GM21529 (cell line): ENCODE results near the gene GABBR1.
A peak's percentile ranks its signal among the peaks of the same experiment; 100 is the strongest.

Experiments used
- ATAC-seq: cut with Tn5 transposase; IDR thresholded peaks from one replicate; pipeline ENCODE4 v1.9.1; 2021; ENCODE audit not compliant: unreplicated experiment

Gene GABBR1

DNA sequence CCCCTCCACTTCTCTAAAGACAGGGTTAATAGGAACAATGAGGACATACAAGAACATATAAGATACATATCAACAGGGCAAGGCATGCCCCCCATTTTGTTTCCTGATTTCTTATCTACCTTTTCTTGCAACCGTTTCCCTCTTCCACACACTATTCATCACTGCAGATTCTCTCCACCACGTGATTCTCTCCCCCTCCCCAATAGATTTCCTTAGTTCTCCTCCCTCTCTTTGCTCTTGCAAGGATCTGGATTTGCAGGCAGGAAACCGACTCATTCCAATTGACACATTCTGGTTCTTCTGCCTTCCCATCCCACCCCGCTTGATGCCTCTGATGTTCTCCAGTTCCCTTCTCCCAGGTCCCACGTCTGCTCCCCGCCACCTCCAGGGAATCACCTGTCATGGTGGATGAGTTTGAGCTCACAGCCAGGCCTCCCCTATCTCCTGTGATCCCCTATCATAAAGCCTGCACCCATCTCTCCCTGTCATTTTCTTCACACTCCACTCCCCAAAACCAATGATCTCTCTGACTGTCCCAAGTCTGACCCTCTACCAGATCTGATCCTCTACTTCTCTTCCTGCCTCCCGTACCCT lies 7.5 kb downstream of the GABBR1 start:
- ATAC-seq = no peak

DNA sequence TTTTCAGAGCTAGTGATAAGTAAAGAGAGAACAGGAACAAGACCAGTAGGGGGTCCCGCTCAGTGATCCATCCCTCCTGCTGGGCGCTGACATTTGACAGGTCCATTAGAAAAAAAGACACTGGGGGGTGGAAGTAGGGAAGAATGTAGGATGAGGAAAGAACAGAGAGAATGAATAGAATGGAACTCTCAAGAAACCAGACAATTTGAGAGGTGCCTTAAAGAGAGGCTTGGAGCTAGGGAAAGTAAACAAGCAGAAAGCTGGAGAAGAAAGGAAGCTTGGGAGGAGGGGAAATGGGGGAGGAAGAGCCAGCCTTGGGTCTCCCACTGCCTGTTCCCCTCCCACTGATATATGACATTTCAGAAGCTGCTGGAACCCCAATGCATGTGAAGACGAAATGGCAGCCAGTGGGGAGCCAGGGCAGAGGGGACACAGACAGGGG lies 8.4 kb downstream of the GABBR1 start:
- no peak for ATAC-seq

DNA sequence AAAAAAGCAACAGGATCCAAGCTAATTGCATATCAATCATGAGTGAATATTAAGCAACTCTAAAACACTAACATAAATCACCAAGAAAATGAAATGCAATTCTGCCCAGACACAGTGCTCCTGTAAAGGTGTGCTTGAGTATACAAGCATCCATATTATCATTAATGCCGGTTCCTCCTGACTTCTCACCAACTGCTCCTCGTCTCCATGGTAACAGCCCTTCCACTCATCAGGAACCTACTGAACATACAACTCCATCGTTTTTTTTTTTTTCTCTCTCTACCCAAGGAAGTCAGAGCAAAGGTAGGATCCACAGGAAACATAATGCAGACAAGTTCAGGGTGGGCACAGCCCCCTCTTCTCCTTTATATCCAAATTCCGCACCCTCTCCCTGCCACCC lies 12.4 kb downstream of the GABBR1 start:
- no peak for ATAC-seq

DNA sequence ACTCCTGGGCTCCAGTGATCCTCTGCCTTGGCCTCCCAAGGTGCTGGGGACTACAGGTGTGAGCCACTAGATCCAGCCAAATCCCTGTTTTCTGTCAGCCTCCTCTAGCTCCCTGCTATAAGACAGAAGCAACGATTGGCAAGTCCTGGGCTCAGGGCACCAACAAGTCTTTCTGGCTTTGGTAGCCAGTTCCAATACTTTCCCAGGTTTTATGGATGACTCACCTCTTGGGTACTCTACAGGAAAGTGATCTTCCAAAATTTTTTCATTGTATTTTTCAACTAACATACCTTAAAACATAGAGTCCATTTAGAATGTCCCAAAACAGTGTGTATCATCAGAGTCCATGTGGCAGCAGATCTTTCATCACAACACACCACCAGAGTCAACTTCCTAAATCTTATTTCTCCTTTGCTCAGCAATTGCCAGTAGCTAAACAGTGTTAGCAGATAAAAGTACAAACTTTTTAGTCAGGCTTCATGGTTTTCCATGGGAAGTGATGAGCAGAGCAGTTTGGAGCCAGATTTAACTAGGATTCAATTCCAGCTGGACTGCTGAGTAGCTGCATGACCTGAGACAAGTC lies 13.3 kb downstream of the GABBR1 start:
- no peak for ATAC-seq

DNA sequence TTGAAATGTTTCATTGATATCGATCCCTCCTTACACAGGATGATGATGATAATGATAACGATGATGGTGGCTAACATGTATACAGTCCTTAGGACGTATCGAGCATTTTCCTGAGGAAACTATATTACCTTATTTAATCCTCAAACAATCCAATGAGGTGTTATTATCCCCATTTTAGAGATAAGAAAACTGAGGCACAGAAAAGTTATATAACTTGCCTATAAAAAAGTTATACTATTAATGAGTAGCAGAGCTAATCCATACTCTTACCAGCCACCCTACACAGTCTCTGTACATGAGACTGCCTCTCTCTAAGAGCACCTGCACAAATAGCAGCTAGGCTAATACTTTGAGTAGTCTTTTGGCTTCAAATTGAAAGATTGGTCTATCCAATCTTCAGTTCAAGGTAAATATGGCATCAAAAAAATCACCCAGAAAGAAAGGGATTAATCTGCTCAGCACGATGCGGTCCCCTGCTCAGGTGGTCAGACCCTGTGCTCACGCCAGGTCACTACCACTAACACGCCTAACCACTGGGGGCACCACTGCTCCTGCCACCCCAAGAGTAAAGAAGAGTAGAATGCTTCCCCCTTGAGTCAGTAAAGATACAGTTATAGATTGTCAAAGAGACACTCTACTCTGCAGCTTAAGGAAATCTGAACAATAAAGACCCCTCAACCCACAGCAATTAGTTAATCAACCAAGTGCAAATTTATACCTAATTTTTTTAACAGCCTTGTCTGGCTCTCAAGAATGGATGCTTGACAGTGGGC lies 15.0 kb downstream of the GABBR1 start:
- ATAC-seq = no peak

DNA sequence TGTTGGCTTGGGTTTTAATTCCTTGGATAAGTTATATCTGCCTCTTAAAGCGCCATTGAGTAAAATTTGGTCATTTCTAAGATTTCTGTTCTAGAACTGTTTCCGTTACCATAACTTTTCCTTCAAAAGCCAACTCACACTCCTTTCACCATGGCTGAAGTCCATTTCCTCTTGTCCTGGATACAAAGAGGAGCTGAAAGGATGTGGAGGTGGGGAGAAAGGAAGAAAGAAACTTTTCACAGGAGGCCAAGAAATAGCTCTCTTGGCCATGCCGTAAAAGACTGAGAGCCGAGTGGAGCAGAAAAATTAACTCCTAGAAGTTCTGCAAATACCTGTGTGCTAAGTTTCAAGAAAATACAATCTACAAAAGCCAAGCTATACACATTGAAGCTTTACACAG lies 21.6 kb downstream of the GABBR1 start:
- ATAC-seq = no peak

DNA sequence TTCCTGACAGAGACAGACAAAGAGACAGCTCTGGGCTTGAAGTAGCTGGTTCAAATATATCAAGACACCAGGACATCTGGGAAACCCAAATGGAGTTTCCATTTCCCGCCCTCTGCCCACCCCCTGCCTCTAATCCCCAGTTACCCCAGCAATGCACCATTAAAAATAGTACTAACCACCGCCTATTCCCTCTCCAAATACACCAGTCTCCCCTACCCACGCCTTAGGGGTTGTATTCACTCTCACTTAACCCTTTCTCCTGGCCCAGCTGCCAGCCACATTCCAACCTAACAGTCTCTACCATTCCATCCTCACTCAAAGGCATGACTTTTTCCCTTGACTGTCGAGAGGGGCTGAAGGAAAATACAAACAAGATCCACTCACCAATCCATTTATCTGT lies 22.4 kb downstream of the GABBR1 start:
- ATAC-seq = no peak

DNA sequence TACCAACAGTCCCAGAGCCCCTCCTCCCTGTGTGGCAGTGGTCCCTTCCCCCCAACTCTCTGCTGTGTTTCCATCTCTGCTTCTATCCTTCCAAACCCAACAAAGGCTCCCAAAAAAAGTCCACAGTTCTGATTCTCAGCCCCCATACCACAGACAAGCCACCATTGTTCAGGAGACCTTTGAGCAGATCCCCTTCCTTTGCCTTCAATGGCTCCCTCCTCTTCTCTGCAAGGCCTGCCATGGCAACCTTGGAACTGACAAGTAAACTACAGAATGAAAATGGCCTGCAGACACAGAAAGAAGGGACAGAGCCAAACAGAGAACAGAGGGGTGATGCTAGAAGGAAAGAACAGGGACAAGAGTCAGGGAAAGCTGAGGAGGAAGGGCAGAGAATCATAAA lies 24.9 kb downstream of the GABBR1 start:
- ATAC-seq = no peak

DNA sequence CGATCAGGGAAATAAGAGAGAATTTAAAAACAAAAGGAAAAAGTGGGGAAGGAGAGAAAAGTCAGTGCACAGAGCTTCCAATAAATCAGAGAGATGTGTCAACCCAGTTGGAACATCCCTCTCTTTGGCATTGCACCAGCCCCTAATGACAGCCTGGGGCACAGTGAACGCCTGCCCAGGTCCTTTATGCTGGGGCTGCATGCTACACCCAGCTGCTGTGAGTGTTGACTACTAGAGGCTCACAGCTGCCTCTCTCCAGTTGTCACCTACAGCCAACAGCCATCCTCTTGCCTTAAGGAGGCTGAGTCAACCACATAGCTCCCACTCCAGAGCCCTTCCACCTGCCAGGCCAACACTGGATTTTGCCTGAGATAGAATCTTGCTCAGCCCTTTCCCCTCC lies 29.1 kb downstream of the GABBR1 start:
- no peak for ATAC-seq

DNA sequence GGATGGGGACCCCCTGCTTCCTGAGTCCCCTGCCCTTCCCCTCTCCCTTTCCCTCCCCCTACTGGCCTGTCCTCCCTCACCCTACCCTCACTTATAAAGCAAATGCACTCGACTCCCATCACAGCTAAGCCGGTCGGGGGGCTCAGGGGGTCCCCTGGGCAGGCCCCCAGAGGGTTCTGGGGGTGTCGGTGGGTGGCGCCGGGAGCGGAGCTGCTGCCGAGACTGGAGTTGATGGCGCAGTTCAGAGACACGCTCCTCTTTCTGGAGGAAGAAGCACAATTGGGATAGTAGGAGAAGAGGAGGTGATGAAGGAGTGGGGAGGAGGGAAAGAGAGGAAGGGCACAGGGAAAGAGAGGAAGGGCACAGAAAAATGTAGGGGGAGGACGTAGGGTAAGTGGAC lies 29.5 kb downstream of the GABBR1 start:
- no peak for ATAC-seq

DNA sequence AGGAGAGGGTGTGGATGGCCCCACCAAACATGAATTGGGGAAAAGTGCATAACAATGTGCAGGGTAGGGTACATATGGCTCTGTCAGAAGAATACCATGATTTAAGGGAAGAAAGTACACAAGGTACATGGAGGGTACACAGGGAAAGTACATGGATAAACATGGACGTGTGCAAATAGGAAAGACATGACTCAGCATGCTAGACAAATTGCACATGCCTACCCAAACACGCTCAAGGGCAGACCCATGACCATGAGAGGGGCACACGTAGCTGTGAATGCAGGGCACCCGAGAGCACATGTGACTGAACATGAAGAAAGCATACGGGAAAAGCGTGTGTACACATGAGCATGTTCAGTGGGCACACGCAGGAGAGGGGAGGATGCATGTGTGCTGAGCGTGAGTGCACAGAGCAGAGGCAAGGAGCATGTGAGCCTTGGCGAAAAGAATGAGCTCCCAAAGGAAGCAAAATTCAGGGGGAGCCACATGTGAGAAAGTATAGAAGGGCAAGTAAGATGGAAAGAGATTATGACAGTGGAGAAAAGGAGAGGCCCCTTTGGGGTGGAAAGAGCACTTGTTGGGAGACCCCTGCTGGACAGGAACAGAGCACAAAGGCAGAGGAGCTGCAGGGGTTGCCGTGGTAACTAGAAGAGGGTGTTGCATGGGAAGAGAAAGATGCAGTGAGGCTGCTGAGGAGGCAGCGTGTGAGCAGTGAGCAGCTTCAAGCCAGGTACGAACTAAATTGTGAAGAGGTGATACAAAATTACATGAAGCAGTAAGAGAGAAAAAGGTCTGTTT lies 30.2 kb downstream of the GABBR1 start:
- no peak for ATAC-seq

DNA sequence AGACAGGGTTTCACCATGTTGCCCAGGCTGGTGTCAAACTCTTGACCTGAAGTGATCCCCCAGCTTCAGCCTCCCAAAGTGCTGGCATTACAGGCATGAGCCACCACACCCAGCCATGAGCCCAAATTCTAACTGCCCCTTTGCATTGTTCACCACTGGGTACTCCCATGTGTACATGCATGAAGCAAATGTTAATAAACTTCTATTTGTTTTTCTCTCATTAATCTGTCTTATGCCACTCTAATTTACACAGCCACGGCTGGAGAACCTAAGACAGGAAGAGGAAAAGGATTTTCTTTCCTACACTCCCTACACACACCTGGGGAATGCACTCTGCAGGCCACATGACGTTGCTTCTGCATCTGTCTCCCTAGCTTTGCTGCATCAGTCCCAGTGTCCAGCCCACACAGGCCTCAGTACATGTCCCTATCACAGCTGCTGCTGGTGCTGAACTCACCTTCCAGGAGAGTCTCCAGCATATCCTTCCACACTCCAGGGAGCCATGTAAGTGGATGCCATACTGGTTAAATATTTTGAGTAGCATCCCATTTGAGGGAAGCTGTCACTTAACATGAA lies 34.7 kb downstream of the GABBR1 start:
- ATAC-seq = no peak

DNA sequence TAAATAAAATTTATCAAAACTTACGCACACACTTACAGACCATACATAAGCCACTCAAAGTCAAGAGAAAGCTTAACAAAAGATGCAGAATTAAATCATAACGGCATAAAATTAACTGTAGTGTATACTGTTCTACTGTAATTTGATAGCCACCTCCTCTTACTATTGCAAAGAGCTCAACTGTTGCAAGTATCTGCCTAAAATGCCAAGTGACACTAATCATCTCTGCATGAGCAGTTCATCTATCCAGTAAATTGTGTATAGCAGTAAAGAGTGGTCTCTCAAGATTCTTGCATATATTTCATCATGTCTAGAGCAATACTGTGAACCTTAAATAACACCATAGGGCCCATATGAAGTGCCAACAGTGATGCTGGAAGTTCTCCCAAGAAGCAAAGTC lies 35.8 kb downstream of the GABBR1 start:
- ATAC-seq = no peak

DNA sequence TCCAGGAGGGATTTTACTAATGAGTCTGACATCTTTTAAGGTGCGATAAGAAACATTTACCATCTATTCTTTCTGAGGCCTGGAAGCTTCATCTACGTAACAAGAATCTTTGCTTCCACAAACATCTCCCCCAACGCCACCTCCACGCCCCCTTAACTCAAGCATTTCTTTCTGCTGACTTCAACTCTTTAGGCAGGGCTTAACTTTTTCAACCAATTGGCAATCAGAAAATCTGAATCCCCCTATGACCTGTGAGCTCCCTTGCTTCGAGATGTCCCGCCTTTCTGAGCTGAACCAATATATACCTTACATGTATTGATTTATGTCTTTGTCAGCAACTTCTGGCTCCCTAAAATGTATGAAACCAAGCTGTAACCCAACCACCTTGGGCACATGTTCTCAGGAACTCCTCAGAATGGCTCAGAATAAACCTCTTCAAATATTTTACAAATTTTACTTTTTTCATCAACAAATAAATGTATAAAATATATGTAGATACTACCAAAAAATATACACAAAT lies 36.5 kb downstream of the GABBR1 start:
- no peak for ATAC-seq

DNA sequence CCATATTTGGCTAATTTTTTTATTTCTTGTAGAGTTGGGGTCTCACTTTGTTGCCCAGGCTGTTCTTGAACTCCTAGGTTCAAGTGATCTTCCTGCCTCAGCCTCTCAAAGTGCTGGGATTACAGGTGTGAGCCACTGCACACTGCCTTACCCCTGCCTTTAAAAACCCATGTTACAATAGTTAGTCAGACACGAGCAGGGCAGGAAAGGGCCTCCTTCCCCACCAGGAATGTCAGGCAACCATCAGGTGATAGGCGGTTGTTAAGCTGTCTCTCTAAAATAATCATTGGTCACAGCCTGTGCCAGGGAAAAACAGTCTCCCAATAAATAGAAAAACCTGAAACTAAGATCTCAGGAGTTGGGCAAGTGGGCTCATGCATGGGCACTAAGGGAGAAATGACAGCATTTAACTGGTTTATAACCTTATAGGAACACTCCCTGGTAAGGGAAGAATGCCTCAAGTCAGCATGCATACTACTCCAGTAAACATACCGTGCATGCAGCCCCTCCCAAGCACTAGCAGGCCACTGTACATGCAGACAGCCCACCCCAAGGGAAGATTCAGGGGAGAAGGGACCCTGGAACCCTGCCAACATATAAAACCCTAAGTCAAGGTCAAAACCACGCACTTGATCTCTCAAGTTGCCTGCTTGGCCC lies 39.7 kb downstream of the GABBR1 start:
- ATAC-seq = no peak

DNA sequence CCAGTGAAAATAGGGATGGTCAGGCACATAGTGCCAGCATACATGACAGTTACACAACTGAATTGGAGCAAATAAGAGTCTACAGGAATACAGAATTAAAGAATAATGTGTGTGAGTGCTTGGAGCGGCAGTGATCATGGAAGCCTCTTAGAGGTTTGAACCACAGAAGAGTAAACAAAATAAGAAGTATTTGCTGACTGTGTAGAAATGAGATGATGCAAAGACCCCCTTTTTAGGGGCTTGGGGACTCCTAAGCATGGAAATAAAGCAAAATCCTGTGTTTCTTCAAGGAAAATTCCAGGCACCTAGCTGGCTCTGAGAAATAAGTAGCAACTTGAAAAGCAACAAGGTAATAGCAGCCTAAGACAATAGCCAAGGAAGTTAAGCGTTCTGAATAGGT lies 41.3 kb downstream of the GABBR1 start:
- no peak for ATAC-seq

DNA sequence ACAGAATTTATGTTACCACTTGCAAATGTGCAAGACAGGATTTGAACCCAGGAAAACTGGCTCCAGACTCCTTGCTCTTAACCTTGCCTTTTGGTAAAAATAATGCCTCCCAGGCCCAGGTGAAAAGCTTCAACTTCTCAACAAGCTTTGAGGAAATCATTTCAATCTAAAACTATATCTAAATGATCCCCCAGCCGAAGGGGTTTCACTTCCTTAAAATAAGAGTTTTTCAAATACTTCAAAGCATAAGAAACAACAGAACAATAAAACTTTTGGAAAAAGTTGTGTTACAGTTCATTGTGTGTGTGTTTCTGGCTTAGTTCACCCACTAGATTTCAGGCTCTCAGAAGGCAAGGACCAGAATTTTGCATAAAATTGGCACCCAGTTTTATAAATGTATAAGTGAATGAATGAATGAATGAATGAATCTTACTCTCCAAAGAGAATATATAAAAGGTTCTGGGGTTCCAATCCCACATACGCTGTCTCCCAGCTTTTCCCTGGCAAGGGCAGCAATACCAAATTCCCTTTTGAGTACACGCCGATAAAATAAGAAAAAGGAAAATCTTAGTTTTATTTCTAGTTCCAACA lies 42.7 kb downstream of the GABBR1 start:
- no peak for ATAC-seq

DNA sequence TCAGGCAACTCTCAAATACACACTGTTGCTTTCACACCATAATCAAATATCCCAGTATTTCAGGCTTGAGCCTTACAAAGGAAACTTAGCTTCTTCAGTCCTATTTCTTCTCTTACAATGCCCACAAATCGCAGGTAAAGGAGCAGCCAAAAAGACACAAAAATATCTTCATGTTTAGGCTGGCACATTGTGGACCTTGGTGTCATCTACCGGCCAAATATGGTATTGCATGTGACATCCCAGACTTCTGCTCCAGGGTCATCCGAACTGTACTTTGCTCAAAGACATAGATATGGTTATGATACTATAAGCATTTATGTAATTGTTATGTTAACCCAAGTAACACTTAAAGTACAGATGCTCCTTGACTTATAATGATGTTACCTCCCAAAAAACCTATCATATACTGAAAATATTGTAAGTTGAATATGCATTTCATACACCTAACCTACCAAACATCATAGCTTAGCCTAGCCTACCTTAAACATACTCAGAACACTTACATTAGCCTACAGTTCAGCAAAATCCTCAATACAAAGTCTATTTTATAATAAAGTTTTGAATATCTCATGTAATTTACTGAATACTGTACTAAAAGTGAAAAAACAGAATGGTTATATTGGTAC lies 43.4 kb downstream of the GABBR1 start:
- ATAC-seq = peak; percentile 56

DNA sequence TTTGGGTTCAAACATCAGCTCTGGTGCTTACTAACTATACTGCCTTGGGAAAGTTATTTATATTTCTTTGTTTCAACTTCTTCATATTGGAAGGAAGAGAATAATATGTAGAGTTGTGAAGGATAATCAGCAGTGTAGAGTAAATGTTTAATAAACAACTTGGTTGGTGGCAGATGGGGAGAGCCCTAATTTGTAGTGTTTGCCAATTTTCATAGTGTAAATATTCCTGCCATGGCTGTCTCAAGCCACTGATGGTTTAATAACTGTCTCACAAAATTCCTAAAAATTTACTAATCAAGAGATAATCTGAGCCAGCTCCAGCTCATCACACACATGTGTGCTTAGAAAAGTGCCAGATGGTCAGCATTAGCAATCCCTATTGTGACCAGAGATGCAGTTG lies 48.2 kb downstream of the GABBR1 start, which contains the start of gene OR2H2:
Gene OR2H2 (plus strand): TSS at position 301 of the 400 bp plus-strand sequence. CDS start 2,824 bp downstream, outside the sequence.
- no peak for ATAC-seq

DNA sequence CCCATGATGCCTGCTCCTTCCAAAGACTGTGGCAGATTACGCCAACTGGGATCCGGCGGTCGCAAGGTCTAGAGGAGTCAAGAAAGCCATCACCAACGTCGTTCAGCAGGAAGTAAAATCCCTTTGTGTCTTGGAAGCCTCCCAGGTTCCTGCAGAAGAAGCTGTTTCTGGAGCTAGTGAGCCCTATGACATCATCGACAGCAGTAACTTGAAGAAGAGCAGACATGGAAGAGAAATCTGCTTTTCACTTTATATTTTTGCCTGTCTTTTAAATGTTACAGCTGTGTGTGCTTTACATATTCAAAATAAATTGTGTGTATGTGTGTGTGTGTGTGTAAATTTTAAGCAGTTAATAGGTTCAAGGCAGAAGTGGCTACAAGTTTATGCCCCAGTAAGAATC lies 55.4 kb downstream of the GABBR1 start:
- no peak for ATAC-seq
